HG02885 (cell line): ENCODE data around the gene AGAP2.
"Not testable (repeated sequence)": the region's sequence is repeated elsewhere in the genome, so short reads cannot be mapped to it uniquely, and the experiment has no call there.

Source experiments
- ATAC-seq: cut with Tn5 transposase; IDR thresholded peaks from one replicate; pipeline ENCODE4 v1.9.1; 2021; ENCODE audit warnings: mild to moderate bottlenecking; ENCODE audit not compliant: unreplicated experiment, poor library complexity

The AGAP2 gene

GRCh38 chr12:57724936-57725740, 13.4 kb downstream of the AGAP2 start:
- ATAC-seq: no peak

GRCh38 chr12:57724003-57724935, 14.3 kb downstream of the AGAP2 start:
- no peak for ATAC-seq

GRCh38 chr12:57723630-57723962, 14.9 kb downstream of the AGAP2 start:
- no peak for ATAC-seq

GRCh38 chr12:57722716-57723629, 15.6 kb downstream of the AGAP2 start:
- ATAC-seq: no peak

GRCh38 chr12:57721846-57722608, 16.5 kb downstream of the AGAP2 start:
- not testable (repeated sequence) for ATAC-seq

GRCh38 chr12:57720606-57721595, 17.6 kb downstream of the AGAP2 start:
- ATAC-seq: no peak

GRCh38 chr12:57719777-57720605, 18.6 kb downstream of the AGAP2 start:
- no peak for ATAC-seq

- no peak for ATAC-seq
Measured at GRCh38 chr12:57718641-57719528, 19.7 kb downstream of the AGAP2 start.

- ATAC-seq: no peak
Measured at GRCh38 chr12:57717846-57718640, 20.5 kb downstream of the AGAP2 start.

- ATAC-seq: no peak
Measured at GRCh38 chr12:57717131-57717530, 21.4 kb downstream of the AGAP2 start.

GRCh38 chr12:57716305-57716704, 22.2 kb downstream of the AGAP2 start:
- no peak for ATAC-seq

GRCh38 chr12:57715786-57716185, 22.8 kb downstream of the AGAP2 start:
- no peak for ATAC-seq

- ATAC-seq: not testable (repeated sequence)
Measured at GRCh38 chr12:57715036-57715748, 23.4 kb downstream of the AGAP2 start.

- ATAC-seq: no peak
Measured at GRCh38 chr12:57713209-57713608, 25.3 kb downstream of the AGAP2 start.

GRCh38 chr12:57712701-57713100, 25.8 kb downstream of the AGAP2 start:
- no peak for ATAC-seq
